ENCODE data around the gene SLC12A2.

Gene SLC12A2

GRCh38 chr5:128111818-128112448 lies 28.4 kb downstream of the SLC12A2 start:
- peaks cover 13% of the 10 kb centered on the region for H3K4me1 Mint-ChIP-seq (ENCODE audit: low read depth)
- no peak overlapping the region for H3K4me3 Mint-ChIP-seq
- no peak for DNase-seq
- H3K36me3 Mint-ChIP-seq (ENCODE audit: low read depth), result peaks cover 68% of the 10 kb centered on the region
- peaks cover 2% of the 10 kb centered on the region for H3K9me3 Mint-ChIP-seq
- no peak overlapping the region for H3K27ac Mint-ChIP-seq
- no peaks in the 10 kb centered on the region for H3K27me3 Mint-ChIP-seq

GRCh38 chr5:128116445-128116844 lies 32.9 kb downstream of the SLC12A2 start:
- Mint-ChIP-seq H3K27ac (no peak overlapping the region), H3K36me3 (ENCODE audit: low read depth) (peaks cover 78% of the 10 kb centered on the region), H3K4me3 (no peak overlapping the region), H3K9me3 (peaks cover 16% of the 10 kb centered on the region), H3K27me3 (no peaks in the 10 kb centered on the region), H3K4me1 (ENCODE audit: low read depth) (peaks cover 6% of the 10 kb centered on the region)
- no peak for DNase-seq

- Mint-ChIP-seq H3K9me3 (peaks cover 16% of the 10 kb centered on the region), H3K4me1 (ENCODE audit: low read depth) (no peaks in the 10 kb centered on the region), H3K27ac (no peak overlapping the region), H3K36me3 (ENCODE audit: low read depth) (peaks cover 64% of the 10 kb centered on the region), H3K27me3 (no peaks in the 10 kb centered on the region), H3K4me3 (no peak overlapping the region)
- DNase-seq, result no peak
Measured at GRCh38 chr5:128118214-128118613, 34.6 kb downstream of the SLC12A2 start.

- no peak for DNase-seq
- Mint-ChIP-seq H3K27me3 (no peaks in the 10 kb centered on the region), H3K4me1 (ENCODE audit: low read depth) (no peaks in the 10 kb centered on the region), H3K4me3 (no peak overlapping the region), H3K9me3 (peaks cover 14% of the 10 kb centered on the region), H3K36me3 (ENCODE audit: low read depth) (peaks cover 31% of the 10 kb centered on the region), H3K27ac (no peak overlapping the region)
Measured at GRCh38 chr5:128121651-128122050, 38.1 kb downstream of the SLC12A2 start.

GRCh38 chr5:128123936-128124335 lies 40.4 kb downstream of the SLC12A2 start:
- peaks cover 1% of the 10 kb centered on the region for H3K9me3 Mint-ChIP-seq
- no peak overlapping the region for H3K4me3 Mint-ChIP-seq
- H3K36me3 Mint-ChIP-seq (ENCODE audit: low read depth), result peaks cover 10% of the 10 kb centered on the region
- no peak overlapping the region for H3K27ac Mint-ChIP-seq
- no peaks in the 10 kb centered on the region for H3K4me1 Mint-ChIP-seq (ENCODE audit: low read depth)
- no peak for DNase-seq
- no peaks in the 10 kb centered on the region for H3K27me3 Mint-ChIP-seq

- H3K9me3 Mint-ChIP-seq, result no peaks in the 10 kb centered on the region
- no peak for DNase-seq
- no peaks in the 10 kb centered on the region for H3K27me3 Mint-ChIP-seq
- H3K27ac Mint-ChIP-seq, result no peak overlapping the region
- H3K36me3 Mint-ChIP-seq (ENCODE audit: low read depth), result peaks cover 14% of the 10 kb centered on the region
- no peak overlapping the region for H3K4me3 Mint-ChIP-seq
- H3K4me1 Mint-ChIP-seq (ENCODE audit: low read depth), result no peaks in the 10 kb centered on the region
Measured at GRCh38 chr5:128126241-128126640, 42.7 kb downstream of the SLC12A2 start.

GRCh38 chr5:128132499-128132898 lies 48.9 kb downstream of the SLC12A2 start:
- H3K9me3 Mint-ChIP-seq, result no peaks in the 10 kb centered on the region
- H3K4me1 Mint-ChIP-seq (ENCODE audit: low read depth), result no peaks in the 10 kb centered on the region
- no peak overlapping the region for H3K27ac Mint-ChIP-seq
- H3K4me3 Mint-ChIP-seq, result no peak overlapping the region
- no peaks in the 10 kb centered on the region for H3K27me3 Mint-ChIP-seq
- no peak for DNase-seq
- H3K36me3 Mint-ChIP-seq (ENCODE audit: low read depth), result peaks cover 65% of the 10 kb centered on the region

GRCh38 chr5:128135286-128135685 lies 51.7 kb downstream of the SLC12A2 start:
- Mint-ChIP-seq H3K36me3 (ENCODE audit: low read depth) (peaks cover 69% of the 10 kb centered on the region), H3K27ac (no peak overlapping the region)

GRCh38 chr5:128143911-128144310 lies 60.3 kb downstream of the SLC12A2 start:
- Mint-ChIP-seq H3K9me3 (no peaks in the 10 kb centered on the region), H3K27me3 (no peaks in the 10 kb centered on the region), H3K4me1 (ENCODE audit: low read depth) (no peaks in the 10 kb centered on the region), H3K27ac (no peak overlapping the region), H3K36me3 (ENCODE audit: low read depth) (peaks cover 63% of the 10 kb centered on the region), H3K4me3 (no peak overlapping the region)
- no peak for DNase-seq

More at GRCh38 chr5:128135286-128135685, 51.7 kb downstream of the SLC12A2 start:
- DNase-seq, result no peak
- Mint-ChIP-seq H3K9me3 (no peaks in the 10 kb centered on the region), H3K4me1 (ENCODE audit: low read depth) (no peaks in the 10 kb centered on the region), H3K27me3 (no peaks in the 10 kb centered on the region), H3K4me3 (no peak overlapping the region)

GRCh38 chr5:128144491-128144890 lies 60.9 kb downstream of the SLC12A2 start:
- H3K4me1 Mint-ChIP-seq (ENCODE audit: low read depth), result no peaks in the 10 kb centered on the region
- no peak for DNase-seq
- no peak overlapping the region for H3K4me3 Mint-ChIP-seq
- no peaks in the 10 kb centered on the region for H3K27me3 Mint-ChIP-seq
- no peaks in the 10 kb centered on the region for H3K9me3 Mint-ChIP-seq
- no peak overlapping the region for H3K27ac Mint-ChIP-seq
- H3K36me3 Mint-ChIP-seq (ENCODE audit: low read depth), result peaks cover 66% of the 10 kb centered on the region

- Mint-ChIP-seq H3K36me3 (ENCODE audit: low read depth) (peaks cover 73% of the 10 kb centered on the region), H3K4me3 (no peak overlapping the region), H3K27ac (no peak overlapping the region), H3K4me1 (ENCODE audit: low read depth) (no peaks in the 10 kb centered on the region), H3K9me3 (no peaks in the 10 kb centered on the region), H3K27me3 (no peaks in the 10 kb centered on the region)
- no peak for DNase-seq
Measured at GRCh38 chr5:128146671-128147070, 63.1 kb downstream of the SLC12A2 start.

- Mint-ChIP-seq H3K4me1 (ENCODE audit: low read depth) (no peaks in the 10 kb centered on the region), H3K9me3 (peaks cover 4% of the 10 kb centered on the region), H3K27ac (no peak overlapping the region), H3K36me3 (ENCODE audit: low read depth) (peaks cover 85% of the 10 kb centered on the region), H3K27me3 (no peaks in the 10 kb centered on the region), H3K4me3 (no peak overlapping the region)
- no peak for DNase-seq
Measured at GRCh38 chr5:128154943-128155342, 71.4 kb downstream of the SLC12A2 start.

GRCh38 chr5:128155776-128156175 lies 72.2 kb downstream of the SLC12A2 start:
- no peak overlapping the region for H3K27ac Mint-ChIP-seq
- H3K4me3 Mint-ChIP-seq, result no peak overlapping the region
- no peak for DNase-seq
- H3K9me3 Mint-ChIP-seq, result peaks cover 4% of the 10 kb centered on the region
- H3K27me3 Mint-ChIP-seq, result no peaks in the 10 kb centered on the region
- H3K36me3 Mint-ChIP-seq (ENCODE audit: low read depth), result peaks cover 89% of the 10 kb centered on the region
- no peaks in the 10 kb centered on the region for H3K4me1 Mint-ChIP-seq (ENCODE audit: low read depth)

GRCh38 chr5:128156521-128156920 lies 73.0 kb downstream of the SLC12A2 start:
- Mint-ChIP-seq H3K27me3 (no peaks in the 10 kb centered on the region), H3K4me1 (ENCODE audit: low read depth) (no peaks in the 10 kb centered on the region), H3K9me3 (peaks cover 4% of the 10 kb centered on the region), H3K27ac (no peak overlapping the region), H3K4me3 (no peak overlapping the region), H3K36me3 (ENCODE audit: low read depth) (peaks cover 83% of the 10 kb centered on the region)
- no peak for DNase-seq

- DNase-seq, result no peak
- Mint-ChIP-seq H3K4me3 (no peak overlapping the region), H3K9me3 (peaks cover 4% of the 10 kb centered on the region), H3K4me1 (ENCODE audit: low read depth) (no peaks in the 10 kb centered on the region), H3K27me3 (no peaks in the 10 kb centered on the region), H3K36me3 (ENCODE audit: low read depth) (peaks cover 85% of the 10 kb centered on the region), H3K27ac (no peak overlapping the region)
Measured at GRCh38 chr5:128158342-128158741, 74.8 kb downstream of the SLC12A2 start.

GRCh38 chr5:128163991-128164390 lies 80.4 kb downstream of the SLC12A2 start:
- no peak for DNase-seq
- Mint-ChIP-seq H3K36me3 (ENCODE audit: low read depth) (peaks cover 67% of the 10 kb centered on the region), H3K9me3 (peaks cover 3% of the 10 kb centered on the region), H3K27me3 (no peaks in the 10 kb centered on the region), H3K4me1 (ENCODE audit: low read depth) (no peaks in the 10 kb centered on the region), H3K27ac (no peak overlapping the region), H3K4me3 (no peak overlapping the region)
